ENCODE measurements around the gene ME3.
A peak's percentile ranks its signal among the peaks of the same experiment; 100 is the strongest.
"Not testable (repeated sequence)": the region's sequence is repeated elsewhere in the genome, so short reads cannot be mapped to it uniquely, and the experiment has no call there.

Gene ME3

DNA sequence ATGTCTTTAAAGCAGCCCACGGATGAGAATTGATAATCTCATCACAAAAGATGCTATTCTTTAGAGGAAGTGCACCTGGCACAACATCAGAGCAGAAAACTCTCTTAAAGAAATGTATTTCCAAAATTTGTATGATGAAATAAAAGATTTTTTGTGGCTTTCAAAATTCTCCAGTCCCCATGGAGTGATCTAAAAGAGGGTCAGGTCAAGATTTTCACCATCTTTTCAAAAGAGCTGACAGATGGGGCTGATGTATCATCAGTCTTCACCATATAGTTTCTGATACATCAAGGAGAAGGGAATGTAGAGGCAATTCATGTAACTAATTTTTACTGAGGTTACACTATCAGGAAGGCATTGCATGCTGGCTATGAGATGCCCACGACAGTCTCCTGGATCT, 11.7 kb downstream of the ME3 start:
- no peak for DNase-seq

DNA sequence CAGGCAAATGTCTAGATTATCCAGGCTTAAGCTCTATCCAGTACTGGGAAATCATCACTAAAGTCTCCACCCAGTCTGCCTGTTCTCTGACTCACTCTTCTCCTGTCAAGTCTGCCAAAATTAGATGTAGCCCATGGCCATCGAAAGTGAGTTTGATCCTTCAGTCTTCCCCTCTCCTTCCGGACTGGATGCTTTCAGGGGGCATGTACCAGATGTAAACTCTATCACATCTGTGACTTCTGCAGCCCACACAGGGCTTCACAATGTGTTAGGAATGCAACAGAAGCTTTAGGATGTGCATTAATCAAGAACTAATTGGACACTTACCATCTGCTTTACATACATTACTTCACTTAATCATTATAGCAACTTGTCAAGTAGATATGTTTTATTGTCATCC, 12.3 kb downstream of the ME3 start:
- no peak for DNase-seq

DNA sequence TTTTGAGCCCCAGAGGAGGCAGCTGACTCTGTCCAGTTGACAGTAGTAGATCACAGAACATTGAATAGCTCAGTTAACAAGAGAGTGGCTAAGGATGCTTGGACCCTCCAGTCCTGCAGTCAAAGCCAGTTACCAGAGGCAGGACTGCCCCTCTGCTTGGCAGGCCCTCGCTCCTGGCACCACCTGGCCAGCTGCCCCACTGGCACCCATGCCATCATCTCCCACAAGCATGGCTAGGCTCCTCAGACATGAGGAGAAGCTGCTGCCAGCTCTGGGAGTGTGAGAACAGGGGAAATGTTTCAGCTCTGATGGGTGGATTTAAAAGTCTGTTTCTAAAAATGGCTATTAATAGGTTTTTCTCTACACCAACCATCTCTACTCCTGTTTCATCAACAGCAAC, 13.9 kb downstream of the ME3 start:
- DNase-seq: no peak

DNA sequence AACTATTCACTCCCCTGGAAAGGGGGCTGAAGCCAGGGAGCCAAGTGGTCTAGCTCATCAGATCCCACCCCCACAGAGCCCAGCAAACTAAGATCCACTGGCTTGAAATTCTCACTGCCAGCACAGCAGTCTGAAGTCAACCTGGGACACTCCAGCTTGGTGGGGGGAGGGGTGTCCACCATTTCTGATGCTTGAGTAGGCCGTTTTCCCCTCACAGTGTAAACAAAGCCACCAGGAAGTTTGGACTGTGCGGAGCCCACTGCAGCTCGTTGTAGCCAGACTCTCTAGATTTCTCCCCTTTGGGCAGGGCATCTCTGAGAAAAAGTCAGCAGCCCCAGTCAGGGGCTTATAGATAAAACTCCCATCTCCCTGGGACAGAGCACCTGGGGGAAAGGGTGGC, 27.2 kb downstream of the ME3 start:
- not testable (repeated sequence) for DNase-seq

DNA sequence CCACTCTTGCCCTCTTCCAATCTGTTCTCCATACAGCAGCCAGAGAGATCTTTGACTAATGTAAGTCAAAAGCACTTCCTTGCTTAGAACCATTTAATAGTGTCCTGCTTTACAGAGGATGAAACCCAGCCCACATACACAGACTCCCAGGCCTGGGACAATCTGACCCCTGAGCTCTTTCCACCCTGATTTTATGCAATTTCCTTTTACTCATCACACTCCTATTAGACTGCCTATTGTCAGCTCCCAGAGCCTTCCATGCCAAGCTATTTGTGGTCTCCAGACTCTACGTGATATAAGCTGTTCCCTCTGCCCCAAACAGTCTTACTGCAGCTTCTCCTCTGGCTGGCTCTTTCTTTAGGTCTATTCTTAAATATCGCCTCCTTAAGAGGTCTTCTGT, 28.1 kb downstream of the ME3 start:
- no peak for DNase-seq

DNA sequence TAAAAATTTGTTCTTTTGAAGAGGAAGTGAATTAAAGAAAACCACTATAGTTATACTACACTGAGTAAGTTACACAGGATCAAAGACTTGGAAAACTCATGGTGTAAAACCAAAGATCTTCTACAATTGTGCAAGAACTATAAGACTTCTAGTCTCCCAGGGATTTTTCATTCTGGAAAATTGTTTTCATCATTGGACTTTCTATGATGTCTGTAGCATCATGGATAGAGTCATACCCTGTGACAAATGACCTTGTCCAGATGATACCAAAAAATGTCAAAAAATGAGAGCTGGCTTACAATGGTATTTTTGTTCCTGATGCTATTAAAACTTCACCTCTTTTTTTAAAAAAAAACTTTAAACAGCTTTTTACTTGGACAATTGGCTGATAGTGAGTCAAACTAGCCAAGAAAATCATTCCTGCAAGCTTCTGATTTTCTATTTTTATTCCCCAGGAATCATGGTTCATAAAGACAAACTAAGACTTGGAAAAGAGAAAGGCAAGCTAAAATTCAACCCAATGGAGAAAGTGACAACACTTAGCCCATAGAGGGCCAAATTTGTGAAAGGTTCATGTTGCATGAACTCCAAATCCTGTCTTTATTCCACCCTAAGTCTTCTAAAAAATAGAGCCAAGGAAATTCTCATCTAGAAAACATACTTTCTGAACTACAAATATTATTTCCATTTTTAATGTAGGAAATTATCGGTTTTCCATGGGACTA, 30.7 kb downstream of the ME3 start:
- no peak for DNase-seq

DNA sequence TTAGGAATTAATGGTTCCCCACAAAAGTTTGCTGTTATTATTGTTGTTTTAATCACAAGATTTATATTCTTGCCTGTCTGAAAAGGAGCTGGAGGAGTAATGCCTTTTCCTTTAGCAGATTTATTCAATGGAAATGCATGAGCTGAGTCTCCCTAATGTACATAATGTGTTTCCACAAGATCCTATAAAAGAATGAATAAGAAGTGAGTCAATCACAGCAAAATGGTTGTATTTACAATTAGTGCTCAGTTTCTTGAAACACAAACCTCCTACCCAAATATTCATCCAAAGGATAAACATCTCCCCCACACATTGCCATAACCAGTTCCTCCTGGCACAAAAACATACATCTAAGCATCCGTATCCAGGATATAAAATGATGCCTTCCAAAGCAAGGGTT, 33.3 kb downstream of the ME3 start:
- no peak for DNase-seq

DNA sequence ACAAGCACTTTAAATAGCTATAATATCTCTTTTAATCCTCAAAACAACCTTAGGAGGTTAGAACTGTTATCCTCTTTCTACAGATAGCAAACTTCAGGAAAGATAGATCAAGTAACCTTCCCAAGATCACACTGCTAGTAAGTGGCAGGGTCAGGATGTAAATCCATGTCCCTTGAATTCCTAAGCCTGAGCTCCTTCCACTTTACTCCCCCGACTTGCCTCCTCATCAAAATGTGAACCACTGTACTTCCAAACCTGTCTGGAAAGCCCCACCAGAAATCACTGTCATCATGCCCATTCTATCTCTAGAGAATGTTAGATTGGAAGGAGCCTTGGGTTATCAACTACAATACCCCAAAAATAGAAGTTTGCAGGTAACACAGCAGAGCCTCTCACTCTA, 33.7 kb downstream of the ME3 start:
- no peak for DNase-seq

DNA sequence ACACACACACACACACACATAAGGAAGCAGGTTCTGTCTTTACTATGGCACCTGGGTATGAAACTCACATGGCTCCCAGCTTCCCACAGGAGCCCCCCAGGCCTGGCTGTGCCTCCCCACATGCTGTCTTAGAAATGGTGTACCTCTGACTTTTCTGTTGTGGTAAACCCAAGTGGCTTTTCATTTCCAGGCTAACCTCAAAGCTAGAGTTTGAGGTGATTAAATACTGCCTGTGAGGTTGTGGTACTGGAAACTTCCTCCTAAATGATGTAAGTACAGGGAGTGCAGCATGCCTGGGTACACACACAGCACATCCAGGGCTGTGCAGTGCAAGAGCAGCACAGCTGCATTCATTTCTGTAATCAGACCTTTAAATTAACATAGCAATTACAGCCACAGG, 34.4 kb downstream of the ME3 start:
- DNase-seq: peak; percentile 81

DNA sequence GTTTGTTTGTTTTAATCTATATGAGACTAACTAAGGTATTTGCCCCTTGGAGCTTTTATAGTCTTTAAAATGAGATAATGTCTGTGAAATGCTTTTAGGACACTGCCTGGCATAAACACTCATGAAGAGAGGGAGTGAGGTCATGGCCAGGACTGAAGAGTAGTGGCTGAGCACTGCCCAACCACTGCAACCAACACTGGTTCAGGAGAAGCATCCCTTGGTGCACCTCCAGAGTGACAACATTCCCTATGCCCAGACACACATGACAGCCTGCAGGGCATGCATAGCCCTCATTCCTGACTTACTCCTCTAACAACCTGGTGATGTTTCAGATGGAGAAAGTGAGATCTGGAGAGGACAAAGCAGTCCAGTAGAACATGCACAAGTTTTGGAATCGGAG, 36.1 kb downstream of the ME3 start:
- DNase-seq: no peak

DNA sequence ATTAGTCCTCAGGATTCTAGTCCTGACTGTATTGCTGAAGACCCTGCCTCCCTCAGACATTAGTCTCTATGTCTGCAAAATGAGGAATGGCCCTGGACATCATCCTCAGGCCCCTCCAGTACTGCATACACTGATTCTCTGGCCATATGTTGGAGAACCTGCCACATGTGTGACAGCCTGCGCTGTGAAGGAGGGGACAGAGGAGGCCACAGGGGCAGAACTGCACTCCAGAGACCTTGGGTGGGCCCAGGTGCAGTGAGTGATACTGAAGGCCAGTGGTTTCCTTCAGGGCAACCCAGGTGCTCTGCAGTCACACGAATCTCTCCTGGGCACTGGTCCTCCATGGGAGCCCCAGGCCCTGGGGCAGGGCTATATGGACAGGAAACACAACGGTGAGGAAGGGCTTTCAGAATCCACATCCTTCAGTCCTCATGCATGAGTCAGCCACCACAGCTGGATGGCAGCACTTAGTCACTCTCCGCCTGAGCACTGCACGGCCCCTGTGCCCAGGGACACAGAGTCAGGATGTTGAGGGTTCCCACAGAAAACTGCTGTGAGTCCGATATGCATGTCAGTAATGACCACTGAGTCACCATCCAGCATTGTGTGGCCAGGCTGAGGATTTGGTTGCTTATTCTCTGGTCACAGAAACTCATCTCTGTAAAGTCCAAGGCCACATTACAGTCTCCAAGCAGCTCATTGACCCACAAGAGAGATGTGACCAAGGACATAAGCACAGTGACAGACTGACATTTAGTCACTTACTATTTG, 39.7 kb downstream of the ME3 start:
- peak; percentile 86 for DNase-seq

DNA sequence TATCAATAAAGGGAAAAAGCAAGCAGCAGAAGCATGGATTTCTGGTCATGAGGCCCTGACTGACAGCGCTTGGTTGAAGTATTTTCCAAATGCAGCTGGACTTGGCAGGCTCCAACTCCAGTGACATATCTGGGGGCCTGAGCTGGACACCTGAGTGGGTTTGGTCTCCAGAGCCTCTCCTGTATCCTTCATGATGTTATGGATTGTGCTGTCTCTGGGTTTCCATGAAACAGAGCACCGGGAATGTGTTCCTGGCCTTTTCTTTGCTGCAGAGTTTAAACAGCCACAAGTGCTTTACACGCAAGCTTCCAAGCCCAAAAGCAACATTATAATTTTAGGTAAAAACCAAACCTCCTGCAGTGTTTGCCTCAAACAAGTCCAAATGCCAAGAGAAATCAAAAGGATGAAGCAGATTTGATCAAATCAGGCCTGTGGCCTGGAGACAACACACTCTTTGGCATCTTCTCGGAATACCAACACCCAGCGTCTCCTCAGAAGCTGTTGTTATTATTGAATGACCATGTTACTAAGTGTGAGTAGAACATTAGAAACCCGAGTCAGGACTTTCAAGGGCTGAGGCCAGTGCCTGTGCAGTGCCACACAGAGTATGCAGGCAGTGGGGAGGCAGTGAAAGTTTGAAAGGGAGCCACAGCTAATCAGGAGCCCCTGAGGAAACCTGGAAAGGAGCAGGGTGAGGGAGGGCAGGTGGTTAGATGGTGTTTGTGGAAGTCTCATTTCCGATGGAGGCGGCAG, 42.0 kb downstream of the ME3 start:
- no peak for DNase-seq

DNA sequence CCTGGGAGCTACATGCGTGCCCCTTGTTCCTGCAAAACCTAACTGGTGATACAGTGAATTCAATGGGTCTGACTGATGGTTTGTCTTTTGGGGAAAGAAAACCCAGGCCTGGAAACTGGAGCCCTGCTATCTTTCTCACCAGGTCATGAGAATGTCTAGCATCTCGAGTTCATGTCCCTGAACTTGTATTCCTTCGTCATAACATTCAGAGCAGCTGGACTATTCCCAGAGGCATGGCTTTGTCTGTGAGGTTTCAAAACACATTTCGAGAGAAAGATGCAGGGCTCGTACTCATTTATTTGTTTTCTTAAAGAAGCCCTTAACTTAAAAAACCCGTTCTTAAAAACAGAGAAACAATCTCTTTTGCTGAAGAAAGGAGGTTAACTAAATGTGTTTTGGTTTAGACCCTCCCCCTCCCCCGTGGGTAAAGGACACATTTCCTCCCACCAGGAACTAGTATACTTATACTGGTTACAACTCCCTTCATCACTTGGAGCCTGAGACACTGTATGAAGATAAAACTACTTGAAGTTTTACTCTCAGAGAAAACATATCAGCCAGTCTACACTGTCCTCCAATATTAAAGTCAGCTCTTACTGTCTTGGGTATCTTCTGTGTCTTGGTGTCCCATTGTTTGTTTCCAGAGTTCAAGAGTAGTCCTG, 43.2 kb downstream of the ME3 start:
- no peak for DNase-seq

DNA sequence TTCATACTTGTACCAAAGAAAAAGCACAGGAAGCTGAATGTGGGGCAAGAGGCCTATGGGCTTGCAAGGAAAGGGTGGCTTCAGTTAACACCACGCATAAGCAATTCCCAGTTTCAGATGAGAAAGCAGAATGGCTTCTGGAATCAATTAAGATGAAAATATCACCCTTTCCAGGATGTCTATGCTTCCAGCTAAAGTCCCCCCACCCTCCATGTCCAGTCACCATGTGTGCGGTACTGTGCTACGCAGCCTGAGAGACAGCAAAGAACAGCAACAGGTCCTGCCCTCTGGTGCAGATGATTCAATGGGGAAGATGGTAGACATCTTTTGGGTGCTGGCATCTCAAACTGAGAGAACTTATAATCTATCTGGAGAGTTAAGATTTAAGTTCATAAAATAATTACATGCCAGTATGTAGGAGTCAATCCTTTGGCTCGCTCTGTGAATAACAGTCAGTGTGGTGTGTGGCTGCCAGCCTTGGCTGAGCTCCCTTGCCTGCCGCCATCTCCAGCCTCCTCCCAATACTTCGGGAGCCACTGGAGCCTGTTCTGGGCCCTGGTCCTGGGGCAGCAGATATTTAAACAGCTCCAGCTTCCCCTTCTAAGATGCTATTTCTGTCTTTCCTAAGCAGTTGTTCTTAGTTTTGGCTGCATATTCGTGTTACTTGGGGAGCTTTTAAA, 44.5 kb downstream of the ME3 start:
- no peak for DNase-seq

DNA sequence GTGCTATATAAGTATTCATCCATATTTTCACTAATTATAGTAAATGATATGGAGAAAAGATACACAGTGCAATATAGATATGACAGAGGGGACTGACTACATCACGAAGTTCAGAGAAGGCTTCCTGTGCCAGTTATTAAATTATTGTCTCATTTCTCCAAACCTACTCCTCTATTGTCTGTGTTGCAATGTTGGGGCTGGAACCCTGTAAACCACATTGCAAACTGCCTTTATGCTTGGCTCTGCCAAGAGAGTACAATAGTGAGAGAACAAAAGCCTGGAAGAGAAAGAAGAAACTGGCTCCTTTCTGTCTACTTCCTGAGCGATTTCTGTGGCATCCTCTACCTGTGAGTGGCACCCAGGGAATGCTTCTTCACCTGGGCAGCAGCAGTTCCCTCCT, 46.4 kb downstream of the ME3 start:
- DNase-seq: no peak

DNA sequence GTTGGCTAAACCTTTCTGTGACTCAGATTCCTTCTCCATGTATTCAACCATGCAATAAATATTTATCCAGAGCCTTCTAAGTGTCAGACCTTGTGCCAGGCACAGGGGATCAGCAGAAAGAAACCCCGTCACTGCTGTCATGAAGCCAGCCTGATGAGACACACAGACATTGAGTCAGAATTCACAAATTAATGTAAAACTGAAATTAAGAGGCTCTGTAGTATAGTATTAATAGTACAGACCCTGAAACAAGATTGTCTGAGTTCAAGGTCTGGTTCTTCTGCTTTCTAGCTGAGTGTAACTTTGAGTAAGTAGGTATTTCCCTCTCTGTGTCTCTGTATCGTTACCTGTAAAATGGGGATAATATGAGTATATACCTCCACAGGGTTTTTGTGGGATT, 46.9 kb downstream of the ME3 start:
- DNase-seq: no peak

DNA sequence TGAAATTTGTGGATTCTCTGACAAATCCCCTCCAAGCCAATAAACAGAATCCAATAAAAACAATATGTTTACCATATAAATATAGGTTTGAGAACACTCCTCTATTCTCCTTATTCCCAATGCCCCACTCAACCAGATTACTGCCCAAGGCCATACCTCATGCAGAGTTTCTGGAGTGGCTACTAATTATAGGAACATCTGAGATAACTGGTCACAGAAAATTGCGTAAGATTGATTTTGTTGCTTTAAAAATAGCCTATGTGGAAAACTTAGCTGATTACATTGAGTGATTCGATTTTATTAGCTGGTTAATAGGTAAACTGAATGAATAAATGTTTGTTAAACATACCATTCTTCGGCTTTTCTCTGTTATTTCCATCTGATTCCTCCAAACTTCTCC, 48.0 kb downstream of the ME3 start:
- no peak for DNase-seq

DNA sequence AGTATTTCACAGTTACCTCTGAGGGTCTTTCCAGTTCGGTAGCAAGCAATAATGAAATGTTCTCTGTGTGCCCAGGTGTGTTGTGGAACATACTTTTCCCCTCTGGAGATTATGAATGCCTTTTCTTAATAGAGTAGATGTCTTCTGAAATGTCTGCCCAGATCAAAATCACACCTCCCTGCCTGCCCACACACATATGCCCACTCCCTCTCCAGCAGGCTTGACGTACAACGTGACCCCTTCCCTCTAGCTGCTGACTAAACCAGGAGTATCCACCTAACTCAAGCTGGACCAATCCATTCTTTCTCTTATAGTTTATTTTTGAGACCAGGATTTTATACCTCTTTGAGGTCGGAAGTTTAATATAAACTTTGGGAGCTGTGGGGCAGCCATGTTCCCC, 48.7 kb downstream of the ME3 start:
- no peak for DNase-seq

DNA sequence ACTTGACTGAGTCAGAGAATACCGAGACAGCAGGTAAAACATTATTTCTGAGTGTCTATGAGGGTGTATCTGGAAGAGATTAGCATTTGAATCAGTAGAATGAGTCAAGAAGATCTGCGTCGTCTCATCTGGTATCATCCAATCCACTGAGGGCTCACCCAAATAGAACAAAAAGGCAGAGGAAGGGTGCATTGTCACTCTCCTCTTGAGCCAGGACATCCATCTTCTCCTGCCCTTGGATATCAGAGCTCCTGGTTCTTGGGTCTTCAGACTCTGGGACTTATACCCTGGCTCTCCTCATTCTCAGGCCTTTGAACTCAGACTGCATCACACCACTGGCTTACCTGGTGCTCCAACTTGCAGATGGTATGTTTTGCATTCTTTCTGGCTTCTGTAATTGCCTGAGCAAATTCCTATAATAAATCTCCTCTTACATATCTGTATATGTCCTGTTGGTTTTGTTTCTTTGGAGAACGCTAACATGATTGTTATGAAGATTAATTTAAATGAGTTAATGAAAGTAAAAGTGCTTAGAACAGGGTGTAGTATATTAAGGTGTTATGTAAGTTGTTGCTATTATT, 49.3 kb downstream of the ME3 start:
- DNase-seq: no peak

DNA sequence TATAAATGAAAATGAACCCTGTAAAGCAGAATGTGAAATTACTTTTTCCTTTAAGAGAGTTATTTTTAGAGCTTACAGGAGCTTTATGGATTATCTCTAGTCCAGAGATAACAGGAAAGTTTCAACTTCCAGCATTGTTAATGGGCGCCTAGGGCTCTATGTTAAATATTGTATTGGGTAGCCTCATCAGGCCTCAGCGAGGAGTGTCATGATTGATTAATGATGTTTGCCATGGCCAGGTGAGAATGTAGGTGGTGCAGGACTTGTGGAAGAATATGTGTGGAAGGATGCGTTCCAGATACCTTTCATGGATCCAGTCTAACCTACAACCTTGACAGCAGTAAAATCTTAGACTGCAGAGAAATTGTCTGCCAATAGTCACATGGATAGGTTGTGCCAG, 50.6 kb downstream of the ME3 start:
- no peak for DNase-seq

DNA sequence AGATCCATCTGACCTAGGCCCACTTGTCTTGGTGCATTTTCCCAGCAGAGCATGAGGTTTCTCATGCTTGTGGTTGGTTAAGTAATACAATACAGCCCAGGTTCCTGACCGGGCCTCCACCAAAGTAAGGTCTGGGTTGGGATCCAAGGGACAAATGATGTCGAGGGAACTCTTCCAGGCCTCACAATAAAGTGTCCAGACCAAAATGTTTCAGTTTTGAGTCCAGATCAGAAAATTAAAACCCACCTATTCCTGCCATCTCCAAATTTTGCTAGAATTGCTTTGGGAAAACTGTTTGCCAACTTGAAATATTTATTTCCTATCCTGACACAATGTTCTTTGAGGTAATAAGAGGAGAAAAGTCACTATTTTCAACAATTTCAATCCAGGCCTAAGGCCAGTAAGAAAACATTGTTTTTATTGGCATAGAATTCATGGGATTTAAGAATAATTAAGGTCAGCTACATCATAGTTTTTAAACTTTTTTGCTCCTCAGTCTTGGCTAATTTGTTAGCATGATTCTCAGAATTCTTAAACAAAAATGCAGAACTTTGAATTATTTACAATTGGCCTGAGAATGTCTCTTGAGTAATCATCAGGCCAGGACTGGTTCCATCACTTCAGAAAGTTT, 51.4 kb downstream of the ME3 start:
- DNase-seq: no peak

DNA sequence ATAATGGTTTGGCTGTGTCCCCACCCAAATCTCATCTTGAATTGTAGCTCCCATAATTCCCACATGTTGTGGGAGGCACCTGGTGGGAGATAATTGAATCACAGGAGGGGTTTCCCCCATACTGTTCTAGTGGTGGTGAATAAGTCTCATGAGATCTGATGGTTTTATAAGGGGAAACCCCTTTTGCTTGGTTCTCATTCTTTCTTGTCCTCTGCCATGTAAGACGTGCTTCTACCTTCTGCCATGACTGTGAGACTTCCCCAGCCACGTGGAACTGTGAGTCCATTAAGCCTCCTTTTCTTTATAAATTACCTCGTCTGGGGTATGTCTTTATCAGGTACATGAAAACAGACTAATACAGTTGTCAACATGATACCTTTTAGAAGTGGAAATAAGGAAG, 53.0 kb downstream of the ME3 start:
- DNase-seq: not testable (repeated sequence)

Data from activated CD4-positive, alpha-beta T cell treated with anti-CD3 and anti-CD28 coated beads, Interleukin-10, Interleukin-2, amounts not matched to agents 100 ng/mL and 50 ng/mL, durations not matched to agents 16 hours and 8 hours (primary cell).